ENCODE data around the gene CLDN22.
A peak's percentile ranks its signal among the peaks of the same experiment; 100 is the strongest.

Gene CLDN22

GRCh38 chr4:183353557-183353956 lies 33.5 kb upstream of the CLDN22 start:
- no peak for TF ChIP-seq CTCF (IDR thresholded peaks at IDR 0.05; ENCODE audit: low read length, missing control alignments)
- H3K4me3 ChIP-seq (replicated peaks; ENCODE audit: low read depth, low read length) = no peak overlapping the region
- DNase-seq (ENCODE audit: low read depth) = no peak

DNA sequence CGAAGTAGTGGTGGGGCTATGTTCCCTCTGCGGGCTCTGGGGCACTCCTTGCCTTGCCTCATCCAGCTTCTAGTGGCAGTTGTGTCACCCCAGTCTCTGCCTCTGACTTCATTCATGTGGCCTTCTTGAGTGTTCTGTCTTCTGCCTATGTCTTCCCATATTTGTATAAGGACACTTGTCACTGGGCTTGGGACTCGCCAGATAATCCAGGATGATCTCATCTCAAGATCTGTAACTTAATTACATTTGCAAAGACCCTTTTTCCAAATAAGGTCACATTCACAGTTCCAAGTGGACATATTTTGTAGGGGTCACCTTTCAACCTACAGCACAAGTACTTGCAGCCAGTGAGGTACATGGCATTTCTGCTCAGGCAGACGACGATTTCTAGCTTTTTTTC lies 32.5 kb upstream of the CLDN22 start:
- no peak for TF ChIP-seq CTCF (IDR thresholded peaks at IDR 0.05; ENCODE audit: low read length, missing control alignments)
- no peak overlapping the region for H3K4me3 ChIP-seq (replicated peaks; ENCODE audit: low read depth, low read length)
- no peak for DNase-seq (ENCODE audit: low read depth)

GRCh38 chr4:183350317-183351071 lies 30.4 kb upstream of the CLDN22 start:
- DNase-seq (ENCODE audit: low read depth) = no peak
- TF ChIP-seq CTCF (IDR thresholded peaks at IDR 0.05; ENCODE audit: low read length, missing control alignments) = no peak

DNA sequence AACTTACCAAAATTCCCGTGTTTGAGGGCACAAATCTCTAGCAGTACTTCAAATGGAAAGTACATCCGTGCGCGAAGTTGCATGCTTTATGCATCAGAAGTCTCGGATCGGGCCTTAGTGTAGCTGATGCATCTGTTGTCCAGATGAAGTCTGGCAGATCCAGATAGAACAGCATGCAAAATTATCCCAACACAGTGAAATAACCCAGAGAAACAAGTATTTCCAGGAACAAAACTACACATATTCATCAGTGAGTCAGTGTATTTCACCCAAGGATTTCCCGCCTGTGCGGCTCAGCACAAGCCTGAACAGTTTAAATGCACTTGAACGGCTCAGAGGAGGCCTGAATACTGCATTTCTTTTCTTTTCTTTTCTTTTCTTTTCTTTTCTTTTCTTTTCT lies 29.6 kb upstream of the CLDN22 start:
- no peak overlapping the region for H3K4me3 ChIP-seq (replicated peaks; ENCODE audit: low read depth, low read length)
- no peak for TF ChIP-seq CTCF (IDR thresholded peaks at IDR 0.05; ENCODE audit: low read length, missing control alignments)
- no peak for DNase-seq (ENCODE audit: low read depth)

More at GRCh38 chr4:183350317-183351071, 30.4 kb upstream of the CLDN22 start:
- H3K4me3 ChIP-seq (replicated peaks; ENCODE audit: low read depth, low read length) = no peak overlapping the region

GRCh38 chr4:183348706-183349659 lies 28.9 kb upstream of the CLDN22 start:
- peak; percentile 81 for DNase-seq (ENCODE audit: low read depth)
- TF ChIP-seq CTCF (IDR thresholded peaks at IDR 0.05; ENCODE audit: low read length, missing control alignments) = no peak
- no peak overlapping the region for H3K4me3 ChIP-seq (replicated peaks; ENCODE audit: low read depth, low read length)

- TF ChIP-seq CTCF (IDR thresholded peaks at IDR 0.05; ENCODE audit: low read length, missing control alignments) = no peak
- no peak for DNase-seq (ENCODE audit: low read depth)
- H3K4me3 ChIP-seq (replicated peaks; ENCODE audit: low read depth, low read length) = no peak overlapping the region
Observed at GRCh38 chr4:183348136-183348535, 28.1 kb upstream of the CLDN22 start.
